ENCODE data around the gene GPR18. TPM values are rescaled to one million over a fixed set of nuclear protein-coding genes. Genes with fewer than 3 reads are reported as not detected.
A peak's percentile ranks its signal among the peaks of the same experiment; 100 is the strongest.

GPR18 gene, protein sequence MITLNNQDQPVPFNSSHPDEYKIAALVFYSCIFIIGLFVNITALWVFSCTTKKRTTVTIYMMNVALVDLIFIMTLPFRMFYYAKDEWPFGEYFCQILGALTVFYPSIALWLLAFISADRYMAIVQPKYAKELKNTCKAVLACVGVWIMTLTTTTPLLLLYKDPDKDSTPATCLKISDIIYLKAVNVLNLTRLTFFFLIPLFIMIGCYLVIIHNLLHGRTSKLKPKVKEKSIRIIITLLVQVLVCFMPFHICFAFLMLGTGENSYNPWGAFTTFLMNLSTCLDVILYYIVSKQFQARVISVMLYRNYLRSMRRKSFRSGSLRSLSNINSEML
- total RNA-seq (not detected in 2 replicates), polyA plus RNA-seq (0.31 and 1.2 TPM in 2 replicates)

DNA sequence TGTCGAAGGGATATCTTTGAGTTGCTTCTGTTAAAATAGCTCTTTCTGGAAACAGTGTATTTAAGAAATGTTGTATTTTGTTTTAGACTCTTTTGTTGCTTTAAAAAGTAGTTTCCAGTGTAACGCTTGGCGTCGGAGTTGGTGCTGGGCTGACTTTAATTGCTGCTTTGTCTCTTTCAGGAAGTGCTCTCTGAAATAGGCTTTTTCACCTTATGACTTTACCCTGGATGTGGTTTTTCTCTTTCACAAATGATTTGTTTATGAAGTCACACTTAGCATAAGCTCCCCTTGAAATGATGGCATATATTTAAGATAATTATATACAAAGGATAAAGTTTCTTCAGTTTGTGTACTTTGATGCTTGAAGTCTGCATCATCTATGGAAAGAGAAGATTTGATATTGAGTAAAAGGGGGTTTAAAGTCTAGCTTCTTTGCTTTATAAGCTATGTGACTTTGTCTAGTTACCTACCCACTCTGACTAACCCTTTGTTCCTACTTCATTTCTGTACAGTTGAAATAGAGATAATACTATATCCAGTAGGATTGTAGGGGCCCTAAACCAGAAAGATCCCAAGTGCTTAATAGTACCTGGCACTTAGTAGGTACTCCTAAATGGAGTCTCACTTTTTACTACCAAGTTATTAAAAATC is at the start of gene GPR18:
TSS of gene GPR18 (minus strand) at position 170 of the 651 bp plus-strand sequence. CDS start 2,507 bp downstream, outside the sequence.
- peaks cover 7% of the 10 kb centered on the region for H3K4me1 ChIP-seq (ENCODE audit: low read depth)
- no peak within 1 kb of the TSS for H3K27ac ChIP-seq
- no peaks in the 10 kb centered on the region for H3K27me3 ChIP-seq
- H3K4me3 ChIP-seq, result no peak within 1 kb of the TSS
- TF ChIP-seq, protein P1, sequence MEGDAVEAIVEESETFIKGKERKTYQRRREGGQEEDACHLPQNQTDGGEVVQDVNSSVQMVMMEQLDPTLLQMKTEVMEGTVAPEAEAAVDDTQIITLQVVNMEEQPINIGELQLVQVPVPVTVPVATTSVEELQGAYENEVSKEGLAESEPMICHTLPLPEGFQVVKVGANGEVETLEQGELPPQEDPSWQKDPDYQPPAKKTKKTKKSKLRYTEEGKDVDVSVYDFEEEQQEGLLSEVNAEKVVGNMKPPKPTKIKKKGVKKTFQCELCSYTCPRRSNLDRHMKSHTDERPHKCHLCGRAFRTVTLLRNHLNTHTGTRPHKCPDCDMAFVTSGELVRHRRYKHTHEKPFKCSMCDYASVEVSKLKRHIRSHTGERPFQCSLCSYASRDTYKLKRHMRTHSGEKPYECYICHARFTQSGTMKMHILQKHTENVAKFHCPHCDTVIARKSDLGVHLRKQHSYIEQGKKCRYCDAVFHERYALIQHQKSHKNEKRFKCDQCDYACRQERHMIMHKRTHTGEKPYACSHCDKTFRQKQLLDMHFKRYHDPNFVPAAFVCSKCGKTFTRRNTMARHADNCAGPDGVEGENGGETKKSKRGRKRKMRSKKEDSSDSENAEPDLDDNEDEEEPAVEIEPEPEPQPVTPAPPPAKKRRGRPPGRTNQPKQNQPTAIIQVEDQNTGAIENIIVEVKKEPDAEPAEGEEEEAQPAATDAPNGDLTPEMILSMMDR (IDR thresholded peaks at IDR 0.05; ENCODE audit: low read depth, low read length), result no peak
- H3K36me3 ChIP-seq, result peaks cover 5% of the 10 kb centered on the region
- no peaks in the 10 kb centered on the region for H3K9me3 ChIP-seq (ENCODE audit: low read depth)
- no peak for DNase-seq (ENCODE audit: low read depth in 1 of 2, low spot score in 1 of 2)

DNA sequence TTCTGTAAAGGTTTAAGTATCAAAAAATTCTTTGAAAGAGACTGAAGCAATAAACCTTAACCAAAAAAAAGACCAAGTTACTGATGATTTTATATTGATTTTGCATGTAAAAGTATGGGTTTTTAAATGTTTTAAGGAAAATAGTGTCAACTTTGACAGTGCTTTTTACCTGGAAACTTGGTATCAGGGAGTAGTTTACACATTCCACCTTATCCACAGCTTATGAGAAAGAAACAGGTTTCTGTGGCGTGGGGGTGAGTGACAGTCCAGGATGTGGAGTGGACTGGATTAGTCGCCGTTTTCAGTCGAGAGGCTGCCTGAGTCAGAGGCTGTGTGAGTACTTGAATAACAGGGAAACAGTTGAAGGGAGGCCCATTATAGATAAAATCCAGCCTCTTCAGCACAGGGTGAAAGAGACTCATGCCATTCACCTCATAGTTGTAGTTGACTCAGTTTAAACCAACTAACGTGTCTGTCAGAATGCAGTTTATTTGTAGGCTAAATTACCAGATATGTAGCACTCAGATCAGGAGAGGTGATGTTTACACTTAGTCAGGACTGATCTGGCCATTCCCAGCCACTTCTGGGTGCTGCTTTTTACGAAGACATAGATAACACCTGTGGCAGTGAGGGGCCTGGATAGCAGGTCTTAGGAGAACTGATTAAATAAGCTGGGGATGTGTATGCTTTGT is 49.6 kb upstream of the GPR18 start:
- H3K36me3 ChIP-seq, result no peaks in the 10 kb centered on the region
- H3K27me3 ChIP-seq, result no peaks in the 10 kb centered on the region
- H3K27ac ChIP-seq, result peak overlapping the region; percentile 98
- TF ChIP-seq, protein P1 (IDR thresholded peaks at IDR 0.05; ENCODE audit: low read depth, low read length), result no peak
- H3K9me3 ChIP-seq (ENCODE audit: low read depth), result no peaks in the 10 kb centered on the region
- peak; percentile 61 to 82 for DNase-seq (ENCODE audit: low read depth in 1 of 2, low spot score in 1 of 2)
- H3K4me3 ChIP-seq, result peak overlapping the region; percentile 46
- peaks cover 33% of the 10 kb centered on the region for H3K4me1 ChIP-seq (ENCODE audit: low read depth)

DNA sequence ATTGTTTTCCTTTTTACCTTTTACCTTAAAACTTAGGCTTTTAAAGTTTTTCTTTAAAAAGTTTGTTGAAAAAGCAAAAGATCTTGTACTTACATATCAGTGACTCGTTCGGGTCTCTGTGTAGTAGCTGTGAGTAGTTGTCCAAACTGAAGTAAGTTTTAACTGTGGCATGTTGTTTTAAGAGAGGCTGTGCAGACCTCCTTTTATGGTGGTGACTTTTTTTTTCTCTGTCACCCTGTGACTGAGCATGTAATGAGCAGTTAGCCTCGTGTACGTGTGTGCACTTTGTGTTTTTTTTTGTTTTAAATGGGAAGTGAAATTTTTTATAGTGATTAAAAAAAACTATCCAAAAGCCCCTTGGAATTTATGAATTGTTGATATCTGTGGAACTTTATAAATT is 49.1 kb upstream of the GPR18 start, which contains the start of gene GPR183:
TSS of gene GPR183 (minus strand) at position 153 of the 400 bp plus-strand sequence. CDS start 11,254 bp downstream, outside the sequence.
- Histone ChIP-seq H3K27ac (peak within 1 kb of the TSS; percentile 98), H3K9me3 (ENCODE audit: low read depth) (no peaks in the 10 kb centered on the region)
- TF ChIP-seq, protein P1 (IDR thresholded peaks at IDR 0.05; ENCODE audit: low read depth, low read length), result no peak

GRCh38 chr13:99305566-99305965 is 47.4 kb upstream of the GPR18 start:
- Histone ChIP-seq H3K4me3 (no peak overlapping the region), H3K27ac (peak overlapping the region; percentile 19)

More for the DNA sequence above, 49.1 kb upstream of the GPR18 start, which contains the start of gene GPR183:
- Histone ChIP-seq H3K4me3 (peak within 1 kb of the TSS; percentile 46), H3K4me1 (ENCODE audit: low read depth) (peaks cover 33% of the 10 kb centered on the region), H3K36me3 (no peaks in the 10 kb centered on the region), H3K27me3 (no peaks in the 10 kb centered on the region)
- DNase-seq (ENCODE audit: low read depth in 1 of 2, low spot score in 1 of 2), result peak in 1 of 2 donors; percentile 82

DNA sequence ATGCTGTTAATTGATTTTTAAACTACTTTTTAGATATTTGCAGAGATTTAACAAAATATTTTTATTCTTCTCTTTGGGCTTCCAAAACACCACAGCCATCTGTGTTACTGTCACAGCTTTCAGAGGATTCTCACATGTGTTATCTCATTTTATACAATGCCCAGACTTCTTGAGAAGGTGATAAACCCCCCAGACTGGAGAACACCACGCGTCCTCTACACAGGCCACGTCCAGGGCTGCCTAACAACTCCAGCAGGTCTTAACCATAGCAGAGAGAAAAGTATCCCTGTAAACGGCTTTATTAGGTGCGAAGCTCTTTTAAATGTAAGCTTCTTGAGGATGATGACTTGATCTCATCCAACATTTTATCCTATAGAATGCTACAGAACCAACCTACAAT is 47.0 kb upstream of the GPR18 start:
- H3K36me3 ChIP-seq, result no peaks in the 10 kb centered on the region
- H3K9me3 ChIP-seq (ENCODE audit: low read depth), result no peaks in the 10 kb centered on the region
- TF ChIP-seq, protein P1 (IDR thresholded peaks at IDR 0.05; ENCODE audit: low read depth, low read length), result no peak
- no peak for DNase-seq (ENCODE audit: low read depth in 1 of 2, low spot score in 1 of 2)
- H3K27me3 ChIP-seq, result no peaks in the 10 kb centered on the region
- H3K4me3 ChIP-seq, result no peak overlapping the region
- peaks cover 33% of the 10 kb centered on the region for H3K4me1 ChIP-seq (ENCODE audit: low read depth)
- H3K27ac ChIP-seq, result peak overlapping the region; percentile 19

More at GRCh38 chr13:99305566-99305965, 47.4 kb upstream of the GPR18 start:
- no peak for DNase-seq (ENCODE audit: low read depth in 1 of 2, low spot score in 1 of 2)
- Histone ChIP-seq H3K36me3 (no peaks in the 10 kb centered on the region), H3K4me1 (ENCODE audit: low read depth) (peaks cover 33% of the 10 kb centered on the region), H3K9me3 (ENCODE audit: low read depth) (no peaks in the 10 kb centered on the region), H3K27me3 (no peaks in the 10 kb centered on the region)
- TF ChIP-seq, protein P1 (IDR thresholded peaks at IDR 0.05; ENCODE audit: low read depth, low read length), result no peak

All from cardiac muscle cell (in vitro differentiated cells and primary cell).